Measurements from ENCODE around the gene C1R.
A peak's percentile ranks its signal among the peaks of the same experiment; 100 is the strongest.
"Not testable (repeated sequence)": the region's sequence is repeated elsewhere in the genome, so short reads cannot be mapped to it uniquely, and the experiment has no call there.

The C1R gene

DNA sequence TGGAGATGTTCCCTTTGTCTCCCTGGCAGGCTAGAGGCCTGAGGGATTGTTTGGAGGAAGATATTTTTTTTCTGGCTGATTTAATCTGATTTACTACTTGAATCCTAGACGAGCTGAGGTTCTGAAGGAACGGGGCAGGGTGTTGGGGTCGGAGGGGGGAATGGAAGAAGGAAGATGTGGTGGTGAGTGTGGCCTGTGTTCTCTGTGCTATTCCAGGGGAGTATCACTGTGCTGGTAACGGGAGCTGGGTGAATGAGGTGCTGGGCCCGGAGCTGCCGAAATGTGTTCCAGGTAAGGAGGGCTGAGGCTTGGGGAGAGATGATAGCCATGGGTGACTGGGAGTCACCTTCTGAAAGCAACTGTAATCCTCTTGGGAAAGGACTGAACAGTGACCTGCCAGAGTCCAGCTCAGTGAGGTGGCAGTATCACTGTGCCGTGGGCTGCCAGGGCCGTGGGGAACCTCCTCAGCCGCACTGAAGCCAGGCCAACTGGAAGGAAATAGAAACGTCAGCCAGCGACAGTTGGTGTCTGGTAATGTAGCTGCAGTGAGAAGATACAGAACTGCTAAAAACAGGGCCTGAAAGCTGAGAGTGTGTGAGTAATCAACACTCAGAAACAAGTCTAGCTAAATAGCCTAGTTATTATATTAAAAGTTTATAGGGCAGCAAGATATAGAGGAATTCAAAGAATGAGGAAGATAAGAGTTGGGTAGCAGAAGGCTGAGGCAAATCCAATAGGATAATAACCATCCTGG is 23.8 kb downstream of the C1R start:
- no peak for DNase-seq (ENCODE audit: low spot score)

GRCh38 chr12:7067096-7067495 is 25.1 kb downstream of the C1R start:
- no peak for DNase-seq (ENCODE audit: low spot score)

GRCh38 chr12:7066596-7066995 is 25.6 kb downstream of the C1R start:
- DNase-seq (ENCODE audit: low spot score), result no peak

DNA sequence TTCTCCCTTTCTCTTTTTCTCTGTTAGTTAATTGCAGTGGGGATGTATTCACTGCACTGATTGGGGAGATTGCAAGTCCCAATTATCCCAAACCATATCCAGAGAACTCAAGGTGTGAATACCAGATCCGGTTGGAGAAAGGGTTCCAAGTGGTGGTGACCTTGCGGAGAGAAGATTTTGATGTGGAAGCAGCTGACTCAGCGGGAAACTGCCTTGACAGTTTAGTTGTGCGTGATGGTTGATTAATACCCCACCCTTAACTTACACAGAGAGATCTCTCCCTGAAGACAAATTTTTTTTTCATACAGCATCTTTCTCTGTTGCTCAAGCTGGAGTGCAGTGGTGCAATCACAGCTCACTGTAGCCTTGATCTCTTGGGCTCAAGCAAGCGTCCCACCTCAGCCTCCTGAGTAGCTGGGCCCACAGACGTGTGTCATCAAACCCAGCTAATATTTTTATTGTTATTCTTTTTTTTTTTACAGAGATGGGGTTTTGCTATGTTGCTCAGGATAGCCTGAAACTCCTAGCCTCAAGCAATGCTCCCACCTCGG is 27.1 kb downstream of the C1R start:
- no peak for DNase-seq (ENCODE audit: low spot score)

DNA sequence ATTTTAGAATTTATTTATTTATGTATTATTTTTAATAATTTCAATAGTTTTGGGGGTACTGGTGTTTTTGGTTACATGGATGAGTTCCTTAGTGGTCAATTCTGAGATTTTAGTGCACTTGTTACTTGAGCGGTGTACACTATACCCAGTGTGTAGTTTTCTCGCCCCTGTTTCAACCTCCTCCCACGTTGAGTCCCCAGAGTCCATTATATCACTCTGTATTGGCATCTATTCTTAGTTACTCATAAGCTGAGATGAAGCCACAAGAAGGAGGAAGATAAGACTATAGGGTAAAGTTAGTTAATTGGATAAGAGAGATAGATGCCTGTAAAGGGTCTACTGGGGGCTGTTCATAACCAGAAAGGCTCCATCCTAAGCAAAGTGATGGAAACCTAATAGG is 27.7 kb downstream of the C1R start:
- no peak for DNase-seq (ENCODE audit: low spot score)

GRCh38 chr12:7061596-7061995 is 30.6 kb downstream of the C1R start:
- DNase-seq (ENCODE audit: low spot score), result no peak

- DNase-seq (ENCODE audit: low spot score), result no peak
Measured at GRCh38 chr12:7061138-7061537, 31.1 kb downstream of the C1R start.

GRCh38 chr12:7060353-7060954 is 31.8 kb downstream of the C1R start, which contains the start of gene C1S:
TSS of gene C1S (plus strand) at chr12:7060718. CDS start at chr12:7061913, 1,195 bp downstream.
- DNase-seq (ENCODE audit: low spot score), result no peak

- no peak for DNase-seq (ENCODE audit: low spot score)
Measured at GRCh38 chr12:7059780-7060179, 32.5 kb downstream of the C1R start.

DNA sequence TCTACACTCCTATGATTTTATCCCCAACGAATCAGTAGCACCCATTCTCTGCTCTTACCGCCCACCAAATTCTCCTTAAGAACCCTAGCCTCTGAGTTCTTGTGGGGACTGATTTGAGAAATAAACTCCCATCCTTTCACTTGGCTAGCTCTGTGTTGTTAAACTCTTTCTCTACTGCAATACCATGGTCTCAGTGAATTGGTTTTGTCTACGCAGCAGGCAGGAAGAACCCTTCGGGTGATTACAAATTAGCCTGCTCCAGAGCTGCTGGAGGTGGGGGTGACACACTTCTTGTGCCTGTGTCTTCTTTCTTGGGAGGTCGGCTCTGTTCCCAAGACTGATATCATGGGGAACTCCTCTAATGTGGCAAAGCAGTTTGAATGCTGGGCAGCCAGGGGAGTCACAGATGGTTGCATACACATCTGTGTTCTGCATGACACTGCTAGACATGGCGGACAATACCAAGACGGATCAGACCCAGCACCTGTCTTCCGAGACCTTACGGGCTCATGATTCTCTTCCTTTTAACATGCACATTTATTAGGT is 33.3 kb downstream of the C1R start:
- DNase-seq (ENCODE audit: low spot score), result no peak

DNA sequence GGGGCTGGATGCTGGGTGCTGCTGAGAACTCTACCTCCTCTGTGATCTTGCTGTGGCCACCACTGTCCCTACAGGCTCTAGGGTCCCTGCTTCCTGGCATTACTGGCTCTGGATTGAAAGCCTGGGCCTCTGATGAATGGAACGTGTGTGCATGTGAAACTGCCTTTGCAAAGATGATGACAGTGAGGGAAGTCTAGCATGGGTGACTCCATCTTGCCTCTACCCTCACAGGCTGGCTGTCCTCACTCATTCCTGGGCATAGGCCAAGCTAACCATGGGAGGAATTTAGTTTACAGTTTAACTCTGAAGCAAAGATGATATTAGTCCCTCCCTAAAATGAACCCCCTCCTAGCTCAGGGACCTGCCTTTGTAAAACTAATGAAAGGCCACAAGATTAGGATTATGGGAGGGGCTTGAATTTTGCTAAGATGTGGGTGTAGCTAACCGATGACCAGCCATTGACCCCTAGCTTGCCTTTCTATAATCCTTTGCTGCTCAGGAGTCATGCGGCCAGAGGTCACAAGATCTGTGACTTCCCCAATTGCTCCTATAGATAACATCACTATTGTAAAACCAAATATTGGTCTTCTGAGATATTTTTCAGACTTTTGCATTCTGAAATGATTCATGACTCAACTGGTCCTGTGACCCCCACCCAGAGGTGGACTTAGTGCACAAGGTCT is 33.9 kb downstream of the C1R start:
- DNase-seq (ENCODE audit: low spot score), result no peak

GRCh38 chr12:7055736-7056135 is 36.5 kb downstream of the C1R start:
- DNase-seq (ENCODE audit: low spot score), result not testable (repeated sequence)

DNA sequence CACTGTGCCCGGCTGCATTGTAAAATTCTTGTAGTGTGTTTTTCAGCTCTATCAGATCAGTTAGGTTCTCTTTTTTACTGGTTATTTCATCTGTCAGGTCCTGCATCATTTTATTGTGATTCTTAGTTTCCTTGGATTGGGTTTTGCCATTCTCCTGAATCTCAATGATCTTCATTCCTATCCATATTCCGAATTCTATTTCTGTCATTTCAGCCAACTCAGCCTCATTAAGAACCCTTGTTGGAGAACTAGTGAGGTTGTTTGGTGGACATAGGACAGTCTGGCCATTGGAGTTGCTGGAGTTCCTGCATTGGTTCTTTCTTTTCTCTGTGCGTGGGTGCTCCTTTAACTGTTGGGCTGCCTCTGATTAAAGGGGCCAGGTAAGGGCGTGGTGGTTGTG is 37.3 kb downstream of the C1R start:
- DNase-seq (ENCODE audit: low spot score), result no peak

- DNase-seq (ENCODE audit: low spot score), result not testable (repeated sequence)
Measured at GRCh38 chr12:7049973-7050372, 42.3 kb downstream of the C1R start.

- not testable (repeated sequence) for DNase-seq (ENCODE audit: low spot score)
Measured at GRCh38 chr12:7049445-7049951, 42.7 kb downstream of the C1R start.

- DNase-seq (ENCODE audit: low spot score), result peak; percentile 8
Measured at GRCh38 chr12:7047306-7047705, 44.9 kb downstream of the C1R start.

DNA sequence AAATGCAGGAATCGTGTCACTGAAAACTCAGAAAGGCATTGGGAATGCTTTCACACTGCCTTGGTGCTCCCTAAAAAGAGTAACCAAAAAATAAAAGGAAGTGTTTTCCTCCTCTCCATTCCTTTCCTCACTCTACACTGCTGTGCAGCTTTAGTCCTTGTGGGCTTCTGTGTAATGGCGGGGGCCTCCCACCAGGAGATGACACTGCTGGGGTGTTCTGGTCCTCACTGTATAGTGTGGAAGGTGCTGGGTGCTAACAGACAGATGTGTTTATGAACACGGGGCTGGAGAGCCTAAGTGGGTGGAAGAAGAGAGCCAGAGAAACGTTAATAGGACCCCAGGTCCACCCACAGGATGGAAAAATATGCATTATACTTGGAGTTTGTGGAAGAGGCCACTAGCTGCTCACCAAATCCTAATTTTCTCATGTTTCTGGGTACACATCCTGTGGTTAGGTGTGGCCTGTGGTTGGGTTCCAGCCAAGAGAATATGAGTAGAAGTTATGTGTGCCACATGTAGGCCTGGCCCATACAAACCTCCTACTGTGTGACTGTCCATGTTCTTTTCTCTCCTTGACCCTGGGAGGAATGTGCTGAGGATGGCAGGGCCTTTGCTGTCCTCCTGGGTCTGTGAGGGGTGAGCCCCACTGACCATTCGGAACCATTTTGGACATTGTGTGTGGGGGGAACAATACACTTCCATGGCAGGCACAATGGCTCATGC is 45.7 kb downstream of the C1R start:
- DNase-seq (ENCODE audit: low spot score), result no peak

DNA sequence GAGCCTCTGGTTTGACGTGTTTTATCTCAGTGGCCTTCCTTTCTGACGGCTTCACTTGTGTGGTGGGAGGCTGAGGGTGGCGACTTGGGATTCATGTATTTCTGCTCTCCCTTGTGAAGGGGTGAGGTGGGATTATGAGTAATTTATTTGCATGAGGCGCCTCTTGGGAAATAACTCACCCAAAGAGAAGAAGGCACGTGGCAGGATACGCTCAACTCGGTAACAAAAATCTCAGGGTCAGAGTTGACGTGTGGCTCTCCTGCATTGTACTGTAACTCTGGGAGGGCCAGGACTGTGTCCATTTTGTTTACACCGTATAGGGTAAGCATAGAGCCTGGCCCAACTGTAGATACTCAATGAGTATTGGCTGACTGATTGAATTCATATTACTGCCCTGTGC is 46.3 kb downstream of the C1R start:
- DNase-seq (ENCODE audit: low spot score), result no peak

- peak; percentile 7 for DNase-seq (ENCODE audit: low spot score)
Measured at GRCh38 chr12:7042842-7043241, 49.4 kb downstream of the C1R start.

DNA sequence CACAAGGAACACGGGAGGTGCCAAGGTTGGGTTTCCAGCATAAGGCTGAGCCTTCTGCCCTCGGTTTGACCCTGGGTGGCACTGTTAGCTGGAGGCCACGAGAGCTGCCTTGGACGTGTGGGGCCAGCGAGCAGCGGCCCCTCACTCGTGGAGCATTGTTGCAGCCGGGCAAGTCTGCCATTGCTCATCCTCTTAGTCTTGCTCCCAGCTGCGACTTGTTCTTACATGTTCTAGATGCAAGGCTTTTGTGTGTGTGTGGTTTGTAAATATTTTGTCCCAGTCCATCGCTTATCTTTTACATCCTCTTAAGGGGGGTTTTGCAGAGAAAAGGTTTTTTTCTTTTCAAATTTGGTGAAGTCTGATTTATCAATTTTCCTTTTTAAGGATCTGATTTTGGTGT is 52.8 kb downstream of the C1R start:
- DNase-seq (ENCODE audit: low spot score), result no peak

DNA sequence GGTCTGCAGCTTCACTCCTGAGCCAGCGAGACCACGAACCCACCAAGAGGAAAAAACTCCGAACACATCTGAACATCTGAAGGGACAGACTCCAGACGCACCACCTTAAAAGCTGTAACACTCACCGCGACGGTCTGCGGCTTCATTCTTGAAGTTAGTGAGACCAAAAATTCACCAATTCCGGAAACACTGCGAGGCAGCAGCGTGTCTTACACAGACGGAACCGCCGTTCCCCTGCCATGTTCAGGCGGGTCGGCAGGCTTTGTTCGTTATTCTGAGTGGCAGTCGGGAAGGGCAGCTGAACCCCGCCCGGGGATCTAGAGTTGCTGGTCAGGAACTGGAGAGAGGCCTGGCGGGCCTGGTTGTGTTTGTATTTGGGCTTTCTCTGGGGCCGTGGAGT is 53.7 kb downstream of the C1R start:
- DNase-seq (ENCODE audit: low spot score), result no peak

- not testable (repeated sequence) for DNase-seq (ENCODE audit: low spot score)
Measured at GRCh38 chr12:7037411-7037810, 54.8 kb downstream of the C1R start.

All from kidney capillary endothelial cell (primary cell).